GM19351 (cell line): ENCODE results near the gene SH3RF3.

Experiments used
- ATAC-seq: cut with Tn5 transposase; IDR thresholded peaks from one replicate; pipeline ENCODE4 v1.9.1; 2021; ENCODE audit warnings: mild to moderate bottlenecking, moderate library complexity; ENCODE audit not compliant: unreplicated experiment

SH3RF3 gene

GRCh38 chr2:109479804-109480203 is 350.8 kb downstream of the SH3RF3 start:
- no peak for ATAC-seq

DNA sequence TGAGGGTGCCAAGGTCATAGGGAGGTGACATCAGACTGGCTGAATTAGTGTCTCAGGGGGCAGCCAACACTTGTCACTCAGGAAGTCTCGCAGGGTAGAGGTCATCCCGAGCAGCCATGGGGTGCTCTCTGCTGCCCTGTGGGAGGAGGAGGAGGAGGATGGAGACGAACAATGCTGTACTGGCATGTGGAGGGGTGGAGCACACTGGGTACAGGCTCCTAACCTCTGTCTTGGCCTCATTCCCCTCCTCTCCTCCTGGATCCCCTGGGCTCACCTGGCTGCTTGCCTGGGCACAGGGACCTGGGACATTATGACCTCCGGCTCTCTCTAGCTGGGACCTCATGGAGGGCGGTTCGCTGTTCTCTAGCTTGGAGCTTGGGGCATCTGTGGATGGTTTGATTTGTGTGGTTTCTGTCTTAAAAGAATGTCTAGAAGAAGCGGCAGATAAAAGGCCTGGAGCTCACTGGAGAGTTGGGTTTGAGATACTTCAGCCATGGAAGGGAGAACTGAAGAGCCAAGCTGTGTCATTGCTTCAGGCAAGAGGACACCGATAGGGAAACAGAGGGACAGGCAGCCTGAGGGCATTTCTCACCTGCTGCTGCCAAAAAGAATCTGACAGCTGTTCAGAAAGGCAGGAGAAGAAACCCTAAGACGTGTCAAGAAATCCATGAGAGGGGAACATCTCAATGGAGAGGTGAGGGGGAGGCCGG is 351.6 kb downstream of the SH3RF3 start:
- ATAC-seq, result no peak

GRCh38 chr2:109481196-109481555 is 352.2 kb downstream of the SH3RF3 start:
- ATAC-seq, result no peak

DNA sequence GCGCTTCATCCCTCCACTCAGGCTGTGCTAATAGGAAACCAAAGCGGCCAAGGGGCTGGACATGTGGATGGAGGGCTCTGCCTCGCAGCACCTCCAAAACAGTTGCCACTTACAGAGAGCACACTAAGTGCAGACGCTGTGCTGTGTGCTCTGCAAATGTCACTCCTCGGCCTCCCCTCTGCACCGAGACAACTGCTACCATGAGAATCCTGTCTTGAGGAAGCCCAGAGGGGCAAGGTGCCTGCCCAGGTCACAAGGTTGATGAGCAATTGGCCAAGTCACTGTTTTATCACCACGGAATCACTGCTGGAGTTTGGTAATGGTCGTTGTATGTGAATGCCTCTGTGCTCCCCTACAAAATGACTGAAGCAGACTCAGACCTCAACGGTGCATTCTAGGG is 352.6 kb downstream of the SH3RF3 start:
- ATAC-seq, result no peak

DNA sequence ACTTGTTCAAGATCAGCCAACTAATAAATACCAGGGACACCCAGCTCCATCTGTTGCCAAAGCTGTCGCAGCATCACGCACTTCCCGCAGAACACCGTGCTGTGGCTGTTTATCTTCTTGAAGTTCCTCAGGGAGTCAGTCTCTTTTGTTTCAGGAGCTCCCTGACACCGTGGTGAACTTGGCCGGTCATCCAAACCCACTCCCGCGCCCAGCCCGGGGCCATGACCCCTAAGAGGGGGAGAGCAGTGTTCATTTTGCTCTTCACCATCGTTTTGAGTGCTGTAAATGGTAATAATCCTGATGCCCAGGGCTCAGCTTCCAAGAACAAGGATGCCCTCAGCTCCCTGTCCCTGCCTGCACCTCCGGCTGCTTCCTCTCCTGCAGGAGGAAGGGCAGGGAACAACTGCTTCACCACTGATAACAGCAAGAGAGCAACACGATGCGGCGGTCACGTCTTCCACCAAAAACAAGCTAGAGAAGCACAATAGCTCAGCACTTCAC is 353.4 kb downstream of the SH3RF3 start:
- ATAC-seq, result no peak

DNA sequence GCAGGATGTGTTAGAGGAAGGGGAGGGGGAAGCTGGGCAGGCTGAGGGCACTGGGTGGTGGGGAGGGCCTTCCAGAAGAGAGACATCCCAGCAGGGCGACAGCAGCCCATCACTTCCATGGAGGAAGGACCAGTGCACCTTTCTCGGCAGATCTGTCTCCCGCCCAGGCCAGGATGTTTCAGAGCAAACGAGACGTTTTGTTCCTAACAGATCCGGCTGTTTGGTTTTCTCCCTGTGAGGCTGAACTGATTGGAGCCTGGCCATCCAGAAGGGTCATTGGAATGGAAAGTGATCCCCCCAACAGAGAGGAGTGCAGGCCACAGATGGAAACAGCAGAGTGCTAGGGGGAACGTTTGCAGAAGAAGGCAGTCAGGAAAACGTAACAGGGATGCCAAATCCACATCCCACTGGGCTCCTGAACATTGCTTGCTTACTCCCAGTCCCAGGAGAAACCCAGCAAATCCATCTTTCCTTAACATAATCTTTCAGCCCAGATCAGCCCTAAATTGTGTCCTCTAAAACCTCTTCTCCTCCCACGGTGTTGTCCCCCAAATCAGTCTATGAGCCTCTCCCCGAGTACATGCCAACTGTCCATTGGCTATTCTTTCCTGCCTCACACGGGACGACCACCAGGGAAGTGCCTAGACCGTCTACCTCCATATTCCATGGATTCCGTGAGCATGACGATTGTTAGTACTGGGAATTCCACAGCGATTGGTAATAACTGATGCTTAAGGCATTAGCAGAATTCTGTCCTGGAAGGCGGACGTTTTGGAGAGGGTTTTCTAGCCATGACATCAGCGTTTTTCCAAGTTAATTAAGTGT is 357.9 kb downstream of the SH3RF3 start:
- ATAC-seq, result no peak

DNA sequence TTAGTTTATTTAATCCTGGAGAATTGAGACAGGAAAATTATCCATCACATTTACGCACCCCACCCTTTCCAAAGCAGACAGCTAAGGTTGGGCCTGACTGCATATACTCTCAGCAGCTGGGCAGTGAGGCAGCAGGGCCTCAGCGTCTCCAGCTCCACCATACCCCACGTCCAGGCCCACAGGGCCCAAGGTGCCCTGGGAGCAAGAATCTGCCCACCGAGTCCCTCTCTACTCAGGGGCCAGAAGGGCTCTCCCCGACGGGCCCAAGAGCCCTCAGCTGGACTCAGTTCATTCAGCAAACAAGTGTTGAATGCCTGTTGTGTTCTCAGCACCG is 358.5 kb downstream of the SH3RF3 start:
- ATAC-seq, result no peak

GRCh38 chr2:109487871-109488655 is 359.1 kb downstream of the SH3RF3 start:
- ATAC-seq, result no peak

DNA sequence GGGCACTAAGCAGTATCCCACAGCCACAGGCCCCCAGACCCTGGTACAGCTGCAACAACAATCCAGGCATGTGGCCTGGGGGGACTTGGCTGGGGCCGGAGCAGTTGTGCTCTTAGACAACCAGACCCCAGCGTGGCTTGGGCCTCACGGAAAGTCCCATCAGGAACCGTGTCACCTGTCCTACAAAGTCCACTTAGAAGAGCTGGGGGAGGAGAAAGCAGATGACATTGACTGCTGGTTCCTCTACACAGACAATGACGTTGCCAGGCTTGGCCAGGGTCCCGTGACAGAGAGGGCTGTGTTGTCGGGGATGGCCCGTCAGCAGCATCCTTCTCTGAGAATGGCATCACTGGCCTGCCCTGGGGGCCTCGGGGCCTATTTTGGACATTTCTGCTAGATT is 360.3 kb downstream of the SH3RF3 start:
- ATAC-seq, result no peak

DNA sequence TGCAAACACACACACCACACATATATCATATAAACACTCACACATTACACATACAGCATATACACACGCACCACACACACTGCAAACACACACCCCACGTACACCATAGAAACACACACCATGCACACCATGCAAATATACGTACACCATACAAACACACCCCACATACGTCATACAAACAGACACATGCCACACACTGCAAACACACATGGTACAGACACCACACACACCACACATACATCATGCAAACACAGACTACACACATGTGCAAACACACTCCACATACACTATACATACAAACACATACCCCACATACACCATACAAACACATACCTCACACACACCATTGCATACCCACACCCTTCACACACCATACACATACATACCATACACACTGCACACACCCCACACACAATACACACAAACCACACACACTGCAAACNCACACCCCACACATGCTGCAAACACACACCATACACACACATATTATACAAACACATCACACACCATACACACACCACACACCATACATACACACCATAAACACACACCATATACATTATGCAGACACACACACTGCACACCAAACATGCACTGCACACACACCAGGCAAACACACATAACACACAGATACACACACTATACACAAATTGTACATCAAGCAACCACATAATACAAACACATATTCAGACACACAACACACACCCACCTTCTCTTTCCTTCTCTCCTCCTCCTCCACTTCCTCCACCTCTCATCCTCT is 364.4 kb downstream of the SH3RF3 start:
- ATAC-seq, result no peak

DNA sequence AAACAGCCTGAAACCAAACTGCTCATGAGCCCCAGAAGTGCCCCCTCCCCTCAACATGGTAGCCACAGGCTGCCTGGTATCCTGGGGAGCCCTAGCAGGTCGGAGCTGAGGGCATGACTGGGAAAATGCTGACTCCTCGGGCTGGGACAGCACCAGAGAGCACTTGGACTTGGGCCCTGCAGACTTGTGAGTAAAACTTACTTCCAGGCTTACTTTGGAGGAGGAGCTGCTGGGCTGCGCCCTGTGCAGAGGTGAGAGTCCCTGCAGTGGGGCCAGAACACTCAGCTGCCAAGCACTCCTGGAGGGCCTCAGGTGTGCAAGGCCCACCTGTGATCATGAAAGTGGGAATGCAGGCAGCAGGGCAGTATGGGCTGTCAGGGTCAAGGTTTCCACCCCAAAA is 365.3 kb downstream of the SH3RF3 start:
- ATAC-seq, result no peak

- no peak for ATAC-seq
Observed at GRCh38 chr2:109497463-109497862, 368.5 kb downstream of the SH3RF3 start.

GRCh38 chr2:109497911-109498870 is 369.2 kb downstream of the SH3RF3 start:
- ATAC-seq, result no peak

GRCh38 chr2:109498906-109499305 is 369.9 kb downstream of the SH3RF3 start:
- no peak for ATAC-seq

DNA sequence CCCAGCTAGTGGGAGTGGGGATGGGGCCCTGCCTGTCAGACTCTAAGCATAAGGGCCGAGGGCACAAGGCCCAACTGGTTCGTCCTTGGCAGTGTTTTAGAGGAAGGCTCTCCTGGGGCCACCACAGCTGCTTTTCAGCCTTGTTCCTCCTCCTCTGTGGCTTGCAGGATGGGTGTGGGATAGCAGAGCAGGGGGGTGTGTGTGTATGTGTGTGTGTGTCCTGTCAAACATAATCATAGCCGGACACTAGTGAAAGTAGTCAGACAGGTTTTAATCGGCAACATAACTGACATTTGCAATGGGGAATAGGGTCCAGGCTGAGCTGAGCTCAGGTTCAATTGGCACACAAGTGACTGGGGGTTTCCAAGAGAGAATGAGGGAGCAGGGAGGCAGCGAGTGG is 370.6 kb downstream of the SH3RF3 start:
- ATAC-seq, result no peak

GRCh38 chr2:109500910-109501309 is 371.9 kb downstream of the SH3RF3 start:
- ATAC-seq, result no peak

DNA sequence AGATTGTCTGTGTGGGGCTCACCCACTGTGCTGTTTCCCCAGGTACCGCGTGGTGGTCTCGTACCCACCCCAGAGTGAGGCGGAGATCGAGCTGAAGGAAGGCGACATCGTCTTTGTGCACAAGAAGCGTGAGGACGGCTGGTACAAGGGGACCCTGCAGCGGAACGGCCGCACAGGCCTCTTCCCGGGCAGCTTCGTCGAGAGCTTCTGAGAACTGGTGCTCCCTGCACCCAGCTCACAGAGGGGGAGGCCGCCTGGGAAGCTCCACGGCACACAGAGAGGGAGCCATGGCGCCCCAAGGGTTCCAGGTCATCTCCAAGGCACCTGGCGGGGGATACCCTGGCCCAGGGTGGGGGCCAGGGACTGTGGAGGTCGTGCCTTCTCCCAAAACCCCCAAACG is 372.5 kb downstream of the SH3RF3 start:
- no peak for ATAC-seq

GRCh38 chr2:109503191-109503590 is 374.2 kb downstream of the SH3RF3 start:
- no peak for ATAC-seq

GRCh38 chr2:109507217-109507616 is 378.2 kb downstream of the SH3RF3 start:
- no peak for ATAC-seq

DNA sequence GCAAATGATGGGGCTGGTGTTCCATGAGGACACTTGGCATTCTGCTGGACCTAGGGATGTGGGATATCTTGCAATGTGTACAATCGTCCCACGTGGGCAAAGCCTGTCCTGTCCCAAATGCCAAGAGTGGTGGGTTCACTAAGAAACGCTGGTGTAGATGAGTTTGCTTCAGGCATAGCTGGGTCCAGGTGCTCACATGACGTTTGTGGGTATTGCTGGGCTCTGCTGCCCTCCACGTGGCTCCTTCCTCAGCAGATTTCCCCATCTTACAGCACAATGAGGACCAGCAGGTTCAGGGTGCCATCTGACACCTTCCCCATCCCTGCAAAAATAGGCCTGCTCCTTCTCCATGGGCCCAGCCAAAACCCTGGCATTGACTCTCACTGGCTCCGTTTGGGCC is 378.8 kb downstream of the SH3RF3 start:
- no peak for ATAC-seq
